Glutamatergic neuron (in vitro differentiated cells): Measurements from ENCODE around the gene ERCC6. TPM values are rescaled to one million over a fixed set of nuclear protein-coding genes. Genes with fewer than 3 reads are reported as not detected.

Experiments used
- DNase-seq: peaks from one replicate; pipeline ENCODE4 v3.0.0; 2022
- H3K27ac Mint-ChIP-seq: one replicate; pipeline ENCODE4 v1.8.0; 2020; ENCODE audit warnings: mild to moderate bottlenecking, mixed read lengths, inconsistent platforms; ENCODE audit not compliant: unreplicated experiment
- H3K27me3 Mint-ChIP-seq: one replicate; pipeline ENCODE4 v1.8.0; 2020; ENCODE audit warnings: mild to moderate bottlenecking, moderate library complexity, mixed read lengths, inconsistent platforms; ENCODE audit not compliant: unreplicated experiment
- H3K36me3 Mint-ChIP-seq: one replicate; pipeline ENCODE4 v1.8.0; 2020; ENCODE audit warnings: mild to moderate bottlenecking, mixed read lengths, inconsistent platforms; ENCODE audit not compliant: unreplicated experiment
- H3K4me1 Mint-ChIP-seq: one replicate; pipeline ENCODE4 v1.8.0; 2020; ENCODE audit warnings: mild to moderate bottlenecking, low read depth, mixed read lengths, inconsistent platforms; ENCODE audit not compliant: unreplicated experiment
- H3K4me3 Mint-ChIP-seq: one replicate; pipeline ENCODE4 v1.8.0; 2020; ENCODE audit warnings: mild to moderate bottlenecking, mixed read lengths, inconsistent platforms; ENCODE audit not compliant: unreplicated experiment
- H3K9me3 Mint-ChIP-seq: one replicate; pipeline ENCODE4 v1.8.0; 2020; ENCODE audit warnings: mild to moderate bottlenecking, moderate library complexity, mixed read lengths, inconsistent platforms; ENCODE audit not compliant: unreplicated experiment
- CTCF ChIP-seq: fragments of 200-600 bp; sonication (generic); IDR thresholded peaks from one replicate; pipeline ENCODE4 v1.5.0; 2021; ENCODE audit not compliant: partially characterized antibody, unreplicated experiment
- total RNA-seq: library from RNA; stranded (reverse); fragmentation: NEBNext Ultra II Directional; extraction: Animal tissue kit (Norgen Biotek cat#: 25700); gene quantifications from one replicate; pipeline ENCODE4 v1.2.1, GENCODE V29; 2021; ENCODE audit not compliant: unreplicated experiment

ERCC6 gene
- total RNA-seq, 1 donor from 2014 or later = 27.5 TPM

- no peak for DNase-seq
- H3K27me3 Mint-ChIP-seq = no peaks in the 10 kb centered on the region
- no peaks in the 10 kb centered on the region for H3K9me3 Mint-ChIP-seq
- no peak for TF ChIP-seq CTCF
- peaks cover 3% of the 10 kb centered on the region for H3K4me1 Mint-ChIP-seq
- no peak overlapping the region for H3K4me3 Mint-ChIP-seq
- H3K27ac Mint-ChIP-seq = no peak overlapping the region
- no peaks in the 10 kb centered on the region for H3K36me3 Mint-ChIP-seq
Measured at GRCh38 chr10:49518566-49518965, 20.4 kb downstream of the ERCC6 start.

- no peak overlapping the region for H3K27ac Mint-ChIP-seq
- no peak for TF ChIP-seq CTCF
- H3K4me1 Mint-ChIP-seq = peaks cover 3% of the 10 kb centered on the region
- H3K36me3 Mint-ChIP-seq = no peaks in the 10 kb centered on the region
- no peaks in the 10 kb centered on the region for H3K27me3 Mint-ChIP-seq
- H3K4me3 Mint-ChIP-seq = no peak overlapping the region
- H3K9me3 Mint-ChIP-seq = no peaks in the 10 kb centered on the region
- no peak for DNase-seq
Measured at GRCh38 chr10:49516216-49516970, 22.5 kb downstream of the ERCC6 start.

GRCh38 chr10:49512121-49512809 lies 26.7 kb downstream of the ERCC6 start:
- H3K36me3 Mint-ChIP-seq = no peaks in the 10 kb centered on the region
- no peak overlapping the region for H3K27ac Mint-ChIP-seq
- H3K27me3 Mint-ChIP-seq = peaks cover 3% of the 10 kb centered on the region
- H3K4me3 Mint-ChIP-seq = no peak overlapping the region
- no peak for DNase-seq
- no peaks in the 10 kb centered on the region for H3K9me3 Mint-ChIP-seq
- peak; percentile 71 for TF ChIP-seq CTCF
- H3K4me1 Mint-ChIP-seq = peaks cover 3% of the 10 kb centered on the region

GRCh38 chr10:49509771-49510303 lies 29.1 kb downstream of the ERCC6 start:
- TF ChIP-seq CTCF = no peak

GRCh38 chr10:49508654-49509053 lies 30.3 kb downstream of the ERCC6 start:
- Mint-ChIP-seq H3K36me3 (no peaks in the 10 kb centered on the region), H3K4me3 (no peak overlapping the region), H3K27ac (no peak overlapping the region), H3K27me3 (peaks cover 3% of the 10 kb centered on the region), H3K4me1 (peaks cover 16% of the 10 kb centered on the region), H3K9me3 (no peaks in the 10 kb centered on the region)
- no peak for DNase-seq
- no peak for TF ChIP-seq CTCF

More at GRCh38 chr10:49509771-49510303, 29.1 kb downstream of the ERCC6 start:
- Mint-ChIP-seq H3K4me3 (no peak overlapping the region), H3K9me3 (no peaks in the 10 kb centered on the region), H3K27me3 (peaks cover 3% of the 10 kb centered on the region), H3K36me3 (no peaks in the 10 kb centered on the region), H3K27ac (no peak overlapping the region), H3K4me1 (peaks cover 11% of the 10 kb centered on the region)
- no peak for DNase-seq
